GM12865 (cell line): ENCODE measurements around the gene LRRC1.
A peak's percentile ranks its signal among the peaks of the same experiment; 100 is the strongest.

Source experiments
- DNase-seq: peaks from one replicate; pipeline ENCODE4 v3.0.0; 2010; ENCODE audit warnings: low read depth
- H3K4me3 ChIP-seq: 2 replicates; pipeline ENCODE4 v1.5.1; 2011; ENCODE audit warnings: mild to moderate bottlenecking, low read depth, low read length, control low read depth
- CTCF ChIP-seq: IDR thresholded peaks from 2 replicates; pipeline ENCODE4 v1.5.1; 2011; ENCODE audit warnings: low read length, control low read depth, low read depth, inconsistent platforms; ENCODE audit not compliant: insufficient read depth; ENCODE audit errors: missing control alignments

The LRRC1 gene

GRCh38 chr6:53943395-53943794 is 148.6 kb downstream of the LRRC1 start:
- no peak for TF ChIP-seq CTCF
- no peak overlapping the region for H3K4me3 ChIP-seq
- no peak for DNase-seq

- H3K4me3 ChIP-seq = no peak overlapping the region
- TF ChIP-seq CTCF = no peak
- no peak for DNase-seq
Measured at GRCh38 chr6:53944091-53944490, 149.3 kb downstream of the LRRC1 start.

GRCh38 chr6:53944543-53944942 is 149.7 kb downstream of the LRRC1 start:
- TF ChIP-seq CTCF = no peak
- no peak for DNase-seq
- H3K4me3 ChIP-seq = no peak overlapping the region

- no peak for DNase-seq
- no peak for TF ChIP-seq CTCF
- no peak overlapping the region for H3K4me3 ChIP-seq
Measured at GRCh38 chr6:53945765-53946407, 151.1 kb downstream of the LRRC1 start.

- no peak overlapping the region for H3K4me3 ChIP-seq
- TF ChIP-seq CTCF = no peak
- DNase-seq = no peak
Measured at GRCh38 chr6:53947780-53948179, 153.0 kb downstream of the LRRC1 start.

- TF ChIP-seq CTCF = no peak
- no peak overlapping the region for H3K4me3 ChIP-seq
- no peak for DNase-seq
Measured at GRCh38 chr6:53951383-53951782, 156.6 kb downstream of the LRRC1 start.

- DNase-seq = peak; percentile 40
- peak; percentile 45 for TF ChIP-seq CTCF
- H3K4me3 ChIP-seq = no peak overlapping the region
Measured at GRCh38 chr6:53956068-53956711, 161.4 kb downstream of the LRRC1 start.
